Activated CD8-positive, alpha-beta T cell treated with anti-CD3 and anti-CD28 coated beads, Interleukin-2, amount 10 ng/mL, durations not matched to agents 7 days and 5 days (primary cell): Measurements from ENCODE around the gene BOLA1. TPM values are rescaled to one million over a fixed set of nuclear protein-coding genes. Genes with fewer than 3 reads are reported as not detected.

Experiments used
- ATAC-seq: fragments of 150-1000 bp; cut with Tn5 transposase; one replicate; pipeline ENCODE4 v1.10.0; 2021; ENCODE audit warnings: moderate library complexity
- CTCF ChIA-PET: fragments of 350-600 bp; sonication (Branson Sonifier 250); formaldehyde crosslinking; loops from one replicate; lab custom pipeline; 2021; ENCODE audit warnings: antibody characterized with exemption; lab: Charles Lee
- POLR2A ChIA-PET: fragments of 350-600 bp; sonication (Branson Sonifier 250); formaldehyde crosslinking; loops from one replicate; lab custom pipeline; 2021; ENCODE audit warnings: antibody characterized with exemption; lab: Charles Lee
- DNase-seq: peaks from one replicate; pipeline ENCODE4 v3.0.0-alpha.2; 2020
- H3K27ac Mint-ChIP-seq: one replicate; pipeline ENCODE4 v1.8.0; 2021; ENCODE audit warnings: mild to moderate bottlenecking, mixed read lengths
- H3K27me3 Mint-ChIP-seq: one replicate; pipeline ENCODE4 v1.8.0; 2021; ENCODE audit warnings: low read depth, mixed read lengths
- H3K36me3 Mint-ChIP-seq: one replicate; pipeline ENCODE4 v1.8.0; 2021; ENCODE audit warnings: low read depth, mixed read lengths
- H3K4me1 Mint-ChIP-seq: one replicate; pipeline ENCODE4 v1.8.0; 2021; ENCODE audit warnings: low read depth, mixed read lengths
- H3K4me3 Mint-ChIP-seq: one replicate; pipeline ENCODE4 v1.8.0; 2021; ENCODE audit warnings: mild to moderate bottlenecking, mixed read lengths
- H3K9me3 Mint-ChIP-seq: one replicate; pipeline ENCODE4 v1.8.0; 2022; ENCODE audit warnings: mixed read lengths; ENCODE audit not compliant: insufficient read depth
- total RNA-seq, 2 experiments: library from RNA; stranded (reverse); gene quantifications; one replicate each; pipeline ENCODE4 v1.2.3, GENCODE V29; 2021

BOLA1 gene
- total RNA-seq, 2 experiments from 2014 or later = 20.8 to 24.5 TPM

- ChIA-PET CTCF (interaction anchor here (0.9 to 2.5 kb wide), 3 partner anchors 9 to 245 kb away, joined by 3 to 8 read pairs (median 4); no protein-coding TSS in a partner anchor), POLR2A (interaction anchor here (0.6 to 3.0 kb wide), 5 partner anchors 12 to 294 kb away, joined by 3 to 10 read pairs (median 3); partner anchors contain the start of gene SF3B4)
- no peak for ATAC-seq
- H3K27ac Mint-ChIP-seq = peak overlapping the region; percentile 22
- peaks cover 30% of the 10 kb centered on the region for H3K36me3 Mint-ChIP-seq
- H3K4me1 Mint-ChIP-seq = peaks cover 31% of the 10 kb centered on the region
- DNase-seq = no peak
- no peaks in the 10 kb centered on the region for H3K27me3 Mint-ChIP-seq
- H3K9me3 Mint-ChIP-seq = no peaks in the 10 kb centered on the region
- H3K4me3 Mint-ChIP-seq = no peak overlapping the region
Measured at GRCh38 chr1:149942885-149943284, 43.5 kb downstream of the BOLA1 start.

- Mint-ChIP-seq H3K4me3 (no peak overlapping the region), H3K27ac (no peak overlapping the region), H3K9me3 (no peaks in the 10 kb centered on the region), H3K27me3 (no peaks in the 10 kb centered on the region), H3K4me1 (peaks cover 15% of the 10 kb centered on the region), H3K36me3 (peaks cover 30% of the 10 kb centered on the region)
- CTCF ChIA-PET = interaction anchor here (0.9 to 1.8 kb wide), 2 partner anchors 14 to 242 kb away, joined by 3 to 4 read pairs; no protein-coding TSS in a partner anchor
- POLR2A ChIA-PET = interaction anchor here (0.6 to 1.4 kb wide), 2 partner anchors 58 to 128 kb away, joined by 3 to 5 read pairs; a partner anchor contains a TSS
- DNase-seq = no peak
- no peak for ATAC-seq
Measured at GRCh38 chr1:149945206-149945605, 45.8 kb downstream of the BOLA1 start.

GRCh38 chr1:149949911-149950310 lies 50.5 kb downstream of the BOLA1 start:
- no peak for DNase-seq
- ChIA-PET POLR2A (interaction anchor here (0.8 to 3.9 kb wide), 3 partner anchors 28 to 220 kb away, joined by 3 to 13 read pairs (median 3); a partner anchor contains a TSS), CTCF (interaction anchor here (1.1 to 1.3 kb wide), 2 partner anchors 12 to 238 kb away, joined by 3 read pairs; no protein-coding TSS in a partner anchor)
- Mint-ChIP-seq H3K36me3 (peaks cover 31% of the 10 kb centered on the region), H3K4me3 (no peak overlapping the region), H3K27me3 (no peaks in the 10 kb centered on the region), H3K4me1 (no peaks in the 10 kb centered on the region), H3K9me3 (no peaks in the 10 kb centered on the region), H3K27ac (no peak overlapping the region)
- no peak for ATAC-seq

Other genes starting within 250 kb of the BOLA1 start
- not detected for gene FCGR1A, start 116.9 kb upstream of the BOLA1 start, total RNA-seq
- 10 to 100 TPM; 25.4 TPM for gene SV2A, start 18.3 kb downstream of the BOLA1 start, total RNA-seq
- 100 to 1,000 TPM; 102 to 106 TPM for gene SF3B4, start 28.2 kb downstream of the BOLA1 start, total RNA-seq
- gene MTMR11, start 37.3 kb downstream of the BOLA1 start, total RNA-seq = 1 to 10 TPM; 1.0 to 1.2 TPM
- gene OTUD7B, start 111.2 kb downstream of the BOLA1 start, total RNA-seq = 10 to 100 TPM; 10.3 to 12.1 TPM
- 10 to 100 TPM; 36.1 to 40.0 TPM for gene VPS45, start 168.2 kb downstream of the BOLA1 start, total RNA-seq